Skeletal muscle satellite cell (primary cell): ENCODE data around the gene GPBP1.
"Not testable (repeated sequence)": the region's sequence is repeated elsewhere in the genome, so short reads cannot be mapped to it uniquely, and the experiment has no call there.

Experiments used
- H3K27me3 ChIP-seq: 2 replicates; pipeline ENCODE4 v1.7.0; 2013; ENCODE audit warnings: low read length; ENCODE audit not compliant: control insufficient read depth, insufficient read depth
- H3K36me3 ChIP-seq: 2 replicates; pipeline ENCODE4 v1.7.0; 2013; ENCODE audit warnings: mild to moderate bottlenecking, control low read depth, low read length; ENCODE audit not compliant: insufficient read depth
- H3K4me1 ChIP-seq: 2 replicates; pipeline ENCODE4 v1.7.0; 2013; ENCODE audit warnings: low read length; ENCODE audit not compliant: control insufficient read depth, insufficient read depth
- H3K4me2 ChIP-seq: 2 replicates; pipeline ENCODE4 v1.7.0; 2013; ENCODE audit warnings: mild to moderate bottlenecking, low read length
- H3K4me3 ChIP-seq: 2 replicates; pipeline ENCODE4 v1.7.0; 2013; ENCODE audit warnings: low read length
- H3K9ac ChIP-seq: 2 replicates; pipeline ENCODE4 v1.7.0; 2013; ENCODE audit warnings: mild to moderate bottlenecking, low read depth, low read length, moderate library complexity
- H3K9me3 ChIP-seq: replicated peaks from 2 replicates; pipeline ENCODE4 v1.7.0; 2013; ENCODE audit warnings: mild to moderate bottlenecking, control low read depth, low read length

The GPBP1 gene

DNA sequence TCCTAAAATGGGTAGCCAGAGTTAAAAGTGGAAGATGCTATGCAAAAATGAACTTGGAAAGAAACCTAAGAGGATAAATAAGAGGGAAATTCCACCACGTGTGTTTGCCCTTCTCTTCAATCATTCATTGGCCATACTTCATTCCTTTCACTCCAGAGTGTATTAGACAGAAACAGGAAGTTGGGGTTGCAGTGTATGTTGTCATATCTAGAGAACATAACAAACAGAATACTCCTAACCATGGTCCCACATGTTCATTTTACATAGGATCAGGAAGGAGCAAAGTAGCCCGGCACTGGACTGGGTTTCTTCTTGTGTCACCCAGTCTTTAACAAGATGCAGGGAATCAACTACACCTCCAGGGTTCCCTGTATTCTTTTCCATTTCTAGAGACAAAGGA is 7.6 kb upstream of the GPBP1 start:
- Histone ChIP-seq H3K4me1 (no peaks in the 10 kb centered on the region), H3K4me2 (no peak overlapping the region), H3K36me3 (no peaks in the 10 kb centered on the region), H3K9me3 (no peaks in the 10 kb centered on the region), H3K9ac (no peak overlapping the region), H3K4me3 (no peak overlapping the region), H3K27me3 (peaks cover 3% of the 10 kb centered on the region)

DNA sequence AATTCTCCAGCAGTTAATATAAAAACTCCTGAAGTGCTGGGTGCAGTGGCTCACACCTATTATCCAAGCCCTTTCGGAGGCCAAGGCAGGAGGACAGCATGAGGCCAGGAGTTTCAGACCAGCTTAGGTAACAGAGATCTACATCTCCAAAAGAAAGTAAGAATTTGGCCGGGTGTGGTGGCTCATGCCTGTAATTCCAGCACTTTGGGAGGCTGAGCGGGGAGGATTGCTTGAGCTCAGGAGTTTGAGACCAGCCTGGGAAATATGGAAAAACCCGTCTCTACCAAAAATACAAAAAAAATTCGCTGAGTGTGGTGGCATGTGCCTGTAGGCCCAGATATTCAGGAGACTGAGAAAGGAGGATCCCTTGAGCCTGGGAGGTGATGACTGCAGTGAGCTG is 6.7 kb upstream of the GPBP1 start:
- H3K4me2 ChIP-seq = no peak overlapping the region
- H3K27me3 ChIP-seq = no peaks in the 10 kb centered on the region
- no peak overlapping the region for H3K4me3 ChIP-seq
- H3K9ac ChIP-seq = no peak overlapping the region
- H3K4me1 ChIP-seq = peaks cover 3% of the 10 kb centered on the region
- H3K9me3 ChIP-seq = no peaks in the 10 kb centered on the region
- H3K36me3 ChIP-seq = no peaks in the 10 kb centered on the region

DNA sequence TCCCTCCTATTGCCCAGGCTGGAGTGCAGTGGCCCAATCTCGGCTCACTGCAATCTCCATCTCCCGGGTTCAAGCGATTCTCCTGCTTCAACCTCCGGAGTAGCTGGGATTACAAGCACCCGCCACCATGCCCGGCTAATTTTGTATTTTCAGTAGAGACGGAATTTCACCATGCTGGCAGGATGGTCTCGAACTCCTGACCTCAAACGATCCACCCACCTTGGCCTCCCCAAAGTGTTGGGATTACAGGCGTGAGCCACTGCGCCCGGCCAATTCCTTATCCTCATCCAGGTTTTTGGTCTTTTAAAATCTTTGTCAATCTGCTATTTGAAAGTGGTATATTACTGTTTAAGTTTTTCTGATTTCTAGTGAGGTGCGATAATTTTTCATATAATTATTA is 3.7 kb upstream of the GPBP1 start:
- H3K27me3 ChIP-seq, H3K9ac ChIP-seq, H3K4me1 ChIP-seq, H3K4me2 ChIP-seq, H3K36me3 ChIP-seq, H3K9me3 ChIP-seq, H3K4me3 ChIP-seq: not testable (repeated sequence)

DNA sequence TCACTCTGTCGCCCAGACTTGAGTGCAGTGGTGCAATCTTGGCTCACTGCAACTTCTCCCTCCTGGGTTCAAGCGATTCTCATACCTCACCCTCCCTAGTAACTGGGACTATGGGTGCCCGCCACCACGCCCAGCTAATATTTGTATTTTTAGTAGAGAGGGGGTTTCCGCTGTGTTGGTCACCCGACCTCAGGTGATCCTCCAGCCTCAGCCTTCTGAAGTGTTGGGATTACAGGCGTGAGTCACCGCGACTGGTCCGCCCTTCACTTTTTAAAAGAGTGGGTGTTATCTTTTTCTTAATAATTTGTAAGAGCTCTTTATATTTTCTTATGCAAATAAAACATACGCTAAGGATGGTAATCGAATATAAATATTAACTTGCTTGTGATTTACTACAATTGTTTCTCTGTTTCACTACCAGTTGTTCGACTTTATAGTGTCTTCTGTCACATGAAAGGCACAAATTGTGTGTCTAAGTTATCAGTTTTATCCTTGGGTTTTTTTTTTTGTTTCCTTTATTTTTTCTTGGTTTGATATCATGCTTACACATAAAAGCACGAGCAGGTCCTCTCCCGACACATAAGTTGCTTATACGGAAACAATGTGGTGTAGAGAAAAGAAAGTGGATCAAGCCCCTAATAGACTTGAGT is 1.9 kb upstream of the GPBP1 start:
- Histone ChIP-seq H3K4me3 (peak overlapping the region; percentile 87), H3K4me1 (peaks cover 16% of the 10 kb centered on the region), H3K36me3 (peaks cover 3% of the 10 kb centered on the region), H3K9ac (peak overlapping the region; percentile 88), H3K9me3 (no peaks in the 10 kb centered on the region), H3K4me2 (peak overlapping the region; percentile 98), H3K27me3 (no peaks in the 10 kb centered on the region)

DNA sequence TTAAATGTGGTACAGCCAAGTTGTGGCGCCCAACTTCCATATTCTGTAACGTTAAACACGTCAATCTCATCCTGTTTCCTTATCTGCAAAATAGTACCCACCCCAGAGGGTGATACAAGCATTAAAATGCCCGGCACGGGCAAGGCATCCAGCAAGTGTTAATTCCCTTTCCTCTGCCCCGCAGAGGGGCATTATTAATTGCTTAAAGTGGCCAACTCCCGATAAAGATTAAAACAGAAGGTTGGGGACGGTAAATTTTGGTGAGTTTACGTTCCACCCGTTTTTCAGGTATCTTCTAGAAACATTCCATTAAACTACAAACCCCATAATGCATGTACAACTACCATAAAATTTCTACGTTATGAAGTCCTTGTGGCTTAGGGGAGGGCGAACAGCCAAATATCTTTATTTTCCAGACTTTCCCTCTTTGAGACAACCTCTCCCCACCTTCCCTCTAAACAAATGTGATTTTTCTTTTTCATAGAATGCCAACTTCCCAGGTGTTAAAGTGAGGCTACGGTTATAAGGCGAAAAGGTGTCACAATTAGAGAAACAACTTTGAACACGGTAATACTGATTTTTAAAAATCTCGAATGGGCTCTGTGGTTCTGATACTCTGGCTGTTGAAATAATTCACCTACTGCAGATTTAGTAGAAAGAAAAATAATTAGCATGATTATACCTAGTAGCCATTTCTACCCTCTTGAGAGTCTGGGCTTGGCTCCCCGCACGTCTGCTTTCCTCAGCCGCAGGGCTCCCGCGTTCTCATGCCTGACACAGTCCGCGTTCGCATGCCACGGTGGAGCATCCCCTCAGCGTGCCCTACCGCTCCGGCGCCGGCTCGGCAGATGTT is 1.2 kb upstream of the GPBP1 start:
- peaks cover 4% of the 10 kb centered on the region for H3K36me3 ChIP-seq
- peaks cover 21% of the 10 kb centered on the region for H3K4me1 ChIP-seq
- no peaks in the 10 kb centered on the region for H3K9me3 ChIP-seq
- H3K9ac ChIP-seq = peak overlapping the region; percentile 88
- peak overlapping the region; percentile 87 for H3K4me3 ChIP-seq
- peak overlapping the region; percentile 98 for H3K4me2 ChIP-seq
- no peaks in the 10 kb centered on the region for H3K27me3 ChIP-seq

DNA sequence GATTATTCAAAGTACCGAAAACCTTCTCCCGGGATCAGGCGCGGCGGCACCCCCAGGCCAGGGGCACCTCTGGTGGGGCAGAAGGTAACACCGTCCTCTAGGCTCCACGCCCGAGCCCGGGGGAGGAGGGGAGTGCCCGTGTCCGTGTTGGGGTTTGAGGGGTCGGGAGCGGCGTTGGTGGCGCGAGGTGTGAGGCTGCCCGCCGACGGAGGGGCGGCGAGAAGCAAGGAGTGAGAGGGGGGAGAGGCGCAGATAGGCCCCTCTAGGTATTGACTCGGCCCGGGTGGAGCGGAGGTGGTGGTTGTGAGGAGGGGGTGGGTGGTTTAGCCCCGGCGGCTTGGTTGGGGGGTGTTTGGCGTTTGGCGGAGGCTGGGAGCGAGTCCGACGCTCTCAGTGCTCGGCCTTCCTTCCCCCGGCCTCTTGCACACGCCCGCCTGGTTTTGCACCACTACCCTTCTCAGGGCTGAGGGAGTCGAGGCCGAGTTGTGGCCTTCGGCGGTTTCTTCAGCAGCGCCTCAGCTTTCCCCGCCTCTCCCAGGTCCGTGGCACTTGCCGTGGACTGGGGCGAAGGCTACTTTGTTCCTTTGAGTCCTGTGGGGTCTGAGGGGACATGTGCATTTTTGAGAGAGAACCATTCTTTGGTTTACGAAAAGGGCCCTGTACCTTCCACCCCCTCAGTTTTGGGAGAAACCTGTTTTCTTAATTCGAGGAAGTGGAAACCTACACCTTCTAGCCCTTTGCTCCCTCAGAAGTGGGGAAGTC is 450 bp downstream of the GPBP1 start:
- peaks cover 7% of the 10 kb centered on the region for H3K36me3 ChIP-seq
- no peaks in the 10 kb centered on the region for H3K27me3 ChIP-seq
- peak overlapping the region; percentile 95 for H3K4me2 ChIP-seq
- peaks cover 32% of the 10 kb centered on the region for H3K4me1 ChIP-seq
- peak overlapping the region; percentile 98 for H3K9ac ChIP-seq
- no peaks in the 10 kb centered on the region for H3K9me3 ChIP-seq
- H3K4me3 ChIP-seq = peak overlapping the region; percentile 87

DNA sequence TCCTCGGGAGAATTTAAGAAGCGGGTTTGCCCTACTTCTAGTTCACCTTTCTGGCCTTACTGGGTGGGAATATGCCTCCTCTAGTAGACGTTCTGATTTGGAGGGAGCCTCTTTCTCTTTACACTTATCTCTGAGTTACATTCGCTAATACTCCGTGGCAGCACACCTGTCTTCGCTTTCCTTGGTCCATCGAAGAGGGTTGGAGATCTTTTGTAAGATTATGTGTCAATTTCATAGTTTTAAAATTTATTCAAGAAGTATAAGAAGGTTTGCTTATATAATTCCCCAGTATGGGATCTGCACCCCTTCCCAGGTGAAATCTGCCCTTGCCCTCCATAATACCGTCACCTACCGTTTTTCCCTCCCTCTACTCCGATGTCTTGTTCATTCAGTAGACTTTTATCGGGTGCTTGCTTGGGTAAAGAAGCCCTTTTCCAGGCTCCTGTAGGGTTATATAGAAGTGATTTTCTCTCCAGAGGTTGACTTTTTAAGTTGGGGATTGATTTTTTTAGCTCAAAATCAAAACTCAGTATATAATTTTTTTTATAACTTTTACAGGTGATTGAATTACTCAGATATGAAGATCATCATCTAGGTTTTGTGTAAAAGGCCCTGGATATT is 1.1 kb downstream of the GPBP1 start:
- Histone ChIP-seq H3K4me1 (peaks cover 36% of the 10 kb centered on the region), H3K36me3 (peaks cover 7% of the 10 kb centered on the region), H3K27me3 (no peaks in the 10 kb centered on the region), H3K9me3 (no peaks in the 10 kb centered on the region), H3K4me3 (peak overlapping the region; percentile 87), H3K9ac (peak overlapping the region; percentile 98), H3K4me2 (peak overlapping the region; percentile 95)

DNA sequence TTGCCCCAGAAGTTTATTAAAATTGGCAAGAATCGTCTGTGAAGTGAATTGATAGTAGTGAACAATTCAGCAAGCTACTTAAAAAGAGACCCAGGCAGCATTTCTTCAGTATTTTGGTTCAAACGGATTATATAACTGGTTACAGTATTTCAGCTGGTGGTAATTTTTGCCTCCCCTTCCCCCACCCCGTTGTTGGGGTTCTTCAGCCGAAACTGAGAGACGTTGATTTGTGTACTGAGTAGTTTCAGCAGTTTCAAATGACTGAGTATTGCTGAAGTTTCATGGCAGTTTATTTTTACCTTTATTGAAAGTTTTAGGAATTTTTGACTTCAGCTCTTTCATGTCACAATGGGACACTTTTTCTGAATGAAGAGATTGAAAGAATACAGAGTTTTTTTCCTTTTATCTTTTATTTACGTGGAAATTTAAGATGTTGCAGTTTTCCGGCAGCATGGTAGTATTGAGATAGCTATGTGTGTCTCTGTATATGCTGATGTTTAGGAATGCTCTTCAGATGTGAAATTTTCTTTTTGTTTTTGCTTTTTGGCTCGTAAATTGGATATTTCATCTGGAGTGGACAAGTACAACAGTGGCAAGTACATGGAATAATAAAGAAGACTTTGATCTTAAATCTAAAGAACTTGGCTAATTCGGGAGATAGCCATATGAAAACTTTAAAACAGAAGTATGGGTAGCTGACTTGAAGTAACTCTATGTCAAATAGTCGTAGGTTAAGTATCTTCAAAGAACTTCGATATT is 1.9 kb downstream of the GPBP1 start:
- Histone ChIP-seq H3K9ac (peak overlapping the region; percentile 98), H3K4me1 (peaks cover 36% of the 10 kb centered on the region), H3K4me2 (peak overlapping the region; percentile 95), H3K9me3 (no peaks in the 10 kb centered on the region), H3K36me3 (peaks cover 9% of the 10 kb centered on the region), H3K4me3 (peak overlapping the region; percentile 87), H3K27me3 (no peaks in the 10 kb centered on the region)

DNA sequence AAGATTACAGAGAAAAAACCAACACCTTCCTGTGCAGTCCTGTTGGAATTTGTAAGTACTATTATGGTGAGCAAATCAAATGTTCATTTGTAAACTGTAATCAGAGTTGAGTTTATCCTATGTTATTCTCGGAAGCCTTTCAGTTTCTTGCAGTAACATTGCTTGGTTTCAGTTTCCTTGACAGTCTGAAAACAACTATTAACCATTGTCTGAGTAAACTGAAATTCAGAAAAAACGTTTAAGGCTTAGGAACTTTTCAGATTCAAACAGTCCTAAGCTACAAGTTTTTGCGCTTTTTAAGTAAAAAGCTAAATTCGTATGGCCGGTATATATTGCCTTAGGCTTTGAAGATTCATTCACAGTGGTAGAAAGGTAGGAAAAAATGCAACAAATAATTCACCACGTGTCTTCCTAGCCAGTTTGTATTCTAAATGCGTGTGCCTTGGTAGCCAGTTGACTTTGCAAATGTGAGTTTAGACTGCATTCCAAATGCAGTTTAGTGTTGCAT is 2.5 kb downstream of the GPBP1 start:
- Histone ChIP-seq H3K4me1 (peaks cover 36% of the 10 kb centered on the region), H3K4me2 (peak overlapping the region; percentile 95), H3K27me3 (no peaks in the 10 kb centered on the region), H3K9ac (peak overlapping the region; percentile 98), H3K4me3 (peak overlapping the region; percentile 87), H3K36me3 (peaks cover 9% of the 10 kb centered on the region), H3K9me3 (no peaks in the 10 kb centered on the region)

DNA sequence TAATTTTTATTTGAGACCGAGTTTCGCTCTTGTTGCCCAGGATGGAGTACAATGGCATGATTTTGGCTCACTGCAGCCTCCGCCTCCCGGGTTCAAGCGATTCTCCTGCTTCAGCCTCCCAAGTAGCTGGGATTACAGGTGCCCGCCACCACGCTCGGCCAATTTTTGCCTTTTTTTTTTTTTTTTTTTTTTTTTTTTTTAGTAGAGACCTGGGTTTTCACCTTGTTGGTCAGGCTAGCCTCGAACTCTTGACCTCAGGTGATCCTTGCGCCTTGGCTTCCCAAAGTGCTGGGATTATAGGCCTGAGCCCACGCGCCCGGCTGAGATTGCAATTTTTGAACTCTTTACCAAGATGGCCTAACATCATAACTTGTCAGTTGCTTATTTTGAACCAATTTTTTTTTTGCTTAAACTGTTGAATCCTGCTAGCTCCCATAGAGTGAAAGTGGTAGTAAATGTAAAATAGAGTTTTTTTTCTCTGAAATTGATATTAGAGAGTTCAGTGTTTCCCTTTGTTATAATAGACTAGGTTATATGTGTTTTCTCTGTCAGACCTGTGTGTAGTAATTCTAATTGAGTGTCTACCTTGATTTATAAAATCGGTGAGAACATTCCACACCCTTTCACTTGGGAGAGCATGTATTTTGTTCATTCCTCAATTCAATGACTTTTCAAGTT is 3.8 kb downstream of the GPBP1 start:
- H3K9ac ChIP-seq = peak overlapping the region; percentile 98
- peak overlapping the region; percentile 87 for H3K4me3 ChIP-seq
- peaks cover 30% of the 10 kb centered on the region for H3K4me1 ChIP-seq

More for the DNA sequence above, 3.8 kb downstream of the GPBP1 start:
- H3K4me2 ChIP-seq = peak overlapping the region; percentile 95
- H3K27me3 ChIP-seq = no peaks in the 10 kb centered on the region
- peaks cover 9% of the 10 kb centered on the region for H3K36me3 ChIP-seq
- no peaks in the 10 kb centered on the region for H3K9me3 ChIP-seq
